K562 (cell line): ENCODE data around the gene ZNF236. TPM values are rescaled to one million over a fixed set of nuclear protein-coding genes. Genes with fewer than 3 reads are reported as not detected.

Experiments
- CHD2 ChIP-seq: IDR thresholded peaks from 2 replicates; pipeline ENCODE4 v1.6.1; 2011; ENCODE audit warnings: low read depth, low read length
- ELF1 ChIP-seq: fragments of 200-800 bp; sonication (Bioruptor generic); IDR thresholded peaks from 2 replicates; pipeline ENCODE4 v1.6.1; 2016; ENCODE audit warnings: missing genetic modification characterization, missing compliant biosample characterization
- ETS1 ChIP-seq: conservative IDR thresholded peaks from 2 replicates; pipeline ENCODE4 v1.6.1; 2011; ENCODE audit warnings: low read depth, mild to moderate bottlenecking, low read length; ENCODE audit not compliant: control insufficient read depth
- HINFP ChIP-seq: fragments of 450-650 bp; conservative IDR thresholded peaks from 2 replicates; pipeline ENCODE4 v1.6.1; 2016; ENCODE audit warnings: missing genetic modification characterization, low read depth, mild to moderate bottlenecking, control low read depth, missing compliant biosample characterization
- HIVEP1 ChIP-seq: fragments of 250-450 bp; sonication (Bioruptor Pico); IDR thresholded peaks from 2 replicates; pipeline ENCODE4 v1.4.0; 2020; ENCODE audit warnings: mild to moderate bottlenecking
- IRF9 ChIP-seq: fragments of 450-650 bp; IDR thresholded peaks from 2 replicates; pipeline ENCODE4 v1.6.1; 2016; ENCODE audit warnings: missing biosample characterization, missing genetic modification characterization
- MAZ ChIP-seq, 2 experiments: fragments of 450-650 bp in 1 of 2; sonication (generic) in 1 of 2; formaldehyde crosslinking; IDR thresholded peaks in 1 of 2; conservative IDR thresholded peaks in 1 of 2; 2 replicates each; pipeline versions ENCODE4 v1.4.0 to v1.5.0; 2020; ENCODE audit warnings: mild to moderate bottlenecking in 1 of 2, missing genetic modification reagents in 1 of 2
- NCOA2 ChIP-seq, 2 experiments: fragments of 450-650 bp; IDR thresholded peaks; 2 replicates each; pipeline ENCODE4 v1.6.1; 2018; ENCODE audit warnings: mild to moderate bottlenecking in 2 of 2, moderate library complexity in 1 of 2; ENCODE audit not compliant: partially characterized antibody in 2 of 2
- NR4A1 ChIP-seq, 2 experiments: fragments of 250-450 bp in 1 of 2; fragments of 450-650 bp in 1 of 2; sonication (Bioruptor Pico) in 1 of 2; IDR thresholded peaks; 2 replicates each; pipeline versions ENCODE4 v1.4.0 to v1.6.1; 2016 to 2020; ENCODE audit warnings: mild to moderate bottlenecking in 2 of 2, missing compliant biosample characterization in 1 of 2, missing genetic modification characterization in 1 of 2, moderate library complexity in 1 of 2
- RCOR1 ChIP-seq, 2 experiments: IDR thresholded peaks; 2 replicates each; pipeline ENCODE4 v1.6.1; 2012; ENCODE audit warnings: low read depth in 2 of 2, low read length in 2 of 2, borderline replicate concordance in 1 of 2, improper control_type of control experiment in 1 of 2
- RFX1 ChIP-seq: fragments of 450-650 bp; IDR thresholded peaks from 2 replicates; pipeline ENCODE4 v1.6.1; 2016; ENCODE audit warnings: mild to moderate bottlenecking, moderate library complexity
- SREBF1 ChIP-seq: fragments of 150-350 bp; IDR thresholded peaks from 2 replicates; pipeline ENCODE4 v1.6.1; 2014; ENCODE audit warnings: antibody characterized with exemption, low read depth, low read length, borderline replicate concordance
- TRIM28 ChIP-seq: fragments of 450-650 bp; IDR thresholded peaks from 2 replicates; pipeline ENCODE4 v1.6.1; 2017
- ZNF121 ChIP-seq: sonication (generic); formaldehyde crosslinking; conservative IDR thresholded peaks from 2 replicates; pipeline ENCODE4 v1.8.0; 2022; ENCODE audit warnings: missing genetic modification reagents
- ZNF174 ChIP-seq: fragments of 250-450 bp; sonication (Bioruptor Pico); IDR thresholded peaks from 2 replicates; pipeline ENCODE4 v1.4.0; 2020; ENCODE audit warnings: mild to moderate bottlenecking
- ZNF175 ChIP-seq: fragments of 200-800 bp; sonication (Bioruptor generic); IDR thresholded peaks from 2 replicates; pipeline ENCODE4 v1.6.1; 2016; ENCODE audit warnings: low read depth, mild to moderate bottlenecking, missing genetic modification characterization, missing compliant biosample characterization
- ZNF57 ChIP-seq: fragments of 450-650 bp; formaldehyde crosslinking; IDR thresholded peaks from 2 replicates; pipeline ENCODE4 v1.4.0; 2020; ENCODE audit warnings: mild to moderate bottlenecking, moderate library complexity
- ZNF589 ChIP-seq: fragments of 200-800 bp; sonication (Bioruptor generic); IDR thresholded peaks from 2 replicates; pipeline ENCODE4 v1.6.1; 2016; ENCODE audit warnings: low read depth, missing genetic modification characterization, missing compliant biosample characterization
- ZNF639 ChIP-seq, 2 experiments: fragments of 200-800 bp in 1 of 2; sonication (Bioruptor generic) in 1 of 2; sonication (generic) in 1 of 2; formaldehyde crosslinking in 1 of 2; IDR thresholded peaks in 1 of 2; conservative IDR thresholded peaks in 1 of 2; 2 replicates each; pipeline versions ENCODE4 v1.5.0 to v1.6.1; 2016 to 2020; ENCODE audit warnings: missing compliant biosample characterization in 1 of 2, missing genetic modification characterization in 1 of 2, missing genetic modification reagents in 1 of 2
- polyA plus RNA-seq, 8 experiments: library from polyadenylated mRNA; depleted of rRNA in 4 of 8; stranded (reverse) in 5 of 8; unstranded in 3 of 8; fragments of >200 nt; fragmentation: Nextera tagmentation in 2 of 8; fragmentation: Illumina TruSeq in 1 of 8; extraction: Ambion mirVana in 2 of 8; extraction: Trizol in 1 of 8; gene quantifications; 2 replicates each; pipeline versions ENCODE4 v1.2.1 to v1.2.3, GENCODE V29; 2011 to 2014; ENCODE audit warnings: inconsistent platforms in 1 of 8, missing spikeins in 1 of 8
- total RNA-seq, 7 experiments: library from RNA; depleted of rRNA in 6 of 7; stranded (reverse); fragments of >200 nt in 6 of 7; fragmentation: Illumina TruSeq in 2 of 7; extraction: Trizol in 2 of 7; gene quantifications; 2 replicates each; pipeline versions ENCODE4 v1.2.1 to v1.2.3, GENCODE V29; 2011 to 2021; ENCODE audit warnings: low replicate concordance in 1 of 7

The ZNF236 gene
- total and polyA plus RNA-seq, 9 of the 15 experiments (the other 6 are each of a cell fraction or from before 2014, with no cell fraction given), result 0.35 to 8.7 (median 3.4) TPM

- TF ChIP-seq ZNF589 (CRISPR knock-in tag), result 0 out of 2 replicates have a peak, but pooled peaks have one; percentile 48
- TF ChIP-seq ZNF174 (CRISPR knock-in tag), result no peak
- TF ChIP-seq HIVEP1 (CRISPR knock-in tag), result no peak
- TF ChIP-seq ELF1 (tag), result no peak
- no peak for TF ChIP-seq SREBF1
- TF ChIP-seq ZNF57, result no peak
- TF ChIP-seq ZNF639 (CRISPR knock-in tag; conservative IDR thresholded peaks at IDR 0.05 in 1 of 2, IDR thresholded peaks at IDR 0.05 in 1 of 2), result peak in 1 of 2 experiments; percentile 98; a peak in 2 of 4 replicates
- TF ChIP-seq MAZ (CRISPR knock-in tag; conservative IDR thresholded peaks at IDR 0.05 in 1 of 2, IDR thresholded peaks at IDR 0.05 in 1 of 2), result peak in 1 of 2 experiments; percentile 49; a peak in 1 of 4 replicates
- no peak for TF ChIP-seq IRF9
- no peak for TF ChIP-seq HINFP (tag)
- no peak for TF ChIP-seq NR4A1 (CRISPR knock-in tag; IDR thresholded peaks at IDR 0.05)
- TF ChIP-seq NR4A1 (tag; IDR thresholded peaks at IDR 0.05), result no peak
- TF ChIP-seq ETS1, result 0 out of 2 replicates have a peak, but pooled peaks have one; percentile 59
- no peak for TF ChIP-seq RFX1
- TF ChIP-seq CHD2, result peak; percentile 78
- no peak for TF ChIP-seq TRIM28
- no peak for TF ChIP-seq NCOA2 (IDR thresholded peaks at IDR 0.05; ENCODE audit: partially characterized antibody in 2 of 2)
- TF ChIP-seq RCOR1 (IDR thresholded peaks at IDR 0.05; ENCODE audit: borderline replicate concordance in 1 of 2, low read depth in 2 of 2, low read length in 2 of 2), result 0 out of 4 replicates have a peak, but pooled peaks of 1 of the 2 experiments have one; percentile 23
- peak; percentile 77 for TF ChIP-seq ZNF175 (CRISPR knock-in tag)
- no peak for TF ChIP-seq ZNF121 (CRISPR knock-in tag)
Observed at GRCh38 chr18:76822506-76823160, at the start of gene ZNF236 (continued).
